Measurements from ENCODE around the gene ATRNL1.

GRCh38 chr10:115052226-115052625 is 40.9 kb upstream of the ATRNL1 start:
- TF ChIP-seq EZH2phosphoT487 (IDR thresholded peaks at IDR 0.05; ENCODE audit: insufficient read depth, low read depth) (no peak), EZH2 (IDR thresholded peaks at IDR 0.05; ENCODE audit: insufficient read depth, poor library complexity, severe bottlenecking) (no peak)
